WTC11 (cell line): Measurements from ENCODE around the gene C6orf132. TPM values are rescaled to one million over a fixed set of nuclear protein-coding genes. Genes with fewer than 3 reads are reported as not detected.

Source experiments
- ATF1 ChIP-seq: sonication (generic); formaldehyde crosslinking; IDR thresholded peaks from 2 replicates; pipeline ENCODE4 v1.8.1; 2023; ENCODE audit warnings: mild to moderate bottlenecking, moderate library complexity, missing genetic modification reagents
- ELF4 ChIP-seq: sonication (generic); formaldehyde crosslinking; IDR thresholded peaks from 2 replicates; pipeline ENCODE4 v1.8.1; 2022; ENCODE audit warnings: low read depth, mild to moderate bottlenecking, moderate library complexity, missing genetic modification reagents
- ETV6 ChIP-seq: sonication (generic); formaldehyde crosslinking; IDR thresholded peaks from 2 replicates; pipeline ENCODE4 v1.8.1; 2022; ENCODE audit warnings: mild to moderate bottlenecking, missing genetic modification reagents
- FOXJ3 ChIP-seq: sonication (generic); formaldehyde crosslinking; IDR thresholded peaks from 2 replicates; pipeline ENCODE4 v1.9.0; 2021; ENCODE audit warnings: missing genetic modification reagents, mild to moderate bottlenecking, borderline replicate concordance
- FOXK1 ChIP-seq: sonication (generic); formaldehyde crosslinking; IDR thresholded peaks from 2 replicates; pipeline ENCODE4 v1.8.0; 2022; ENCODE audit warnings: mild to moderate bottlenecking, moderate library complexity, missing genetic modification reagents
- GABPB1 ChIP-seq: sonication (generic); formaldehyde crosslinking; IDR thresholded peaks from 2 replicates; pipeline ENCODE4 v1.8.1; 2023; ENCODE audit warnings: mild to moderate bottlenecking, missing genetic modification reagents
- GRHL2 ChIP-seq: fragments of 250-450 bp; sonication (Bioruptor Pico); IDR thresholded peaks from 2 replicates; pipeline ENCODE4 v1.8.0; 2022; ENCODE audit warnings: mild to moderate bottlenecking, moderate library complexity; ENCODE audit not compliant: insufficient replicate concordance, severe bottlenecking
- HMGA2 ChIP-seq: fragments of 250-450 bp; sonication (Bioruptor Pico); IDR thresholded peaks from 2 replicates; pipeline ENCODE4 v1.4.0; 2021; ENCODE audit warnings: mild to moderate bottlenecking, moderate library complexity
- HMGXB4 ChIP-seq: sonication (generic); formaldehyde crosslinking; IDR thresholded peaks from 2 replicates; pipeline ENCODE4 v1.8.1; 2023; ENCODE audit warnings: mild to moderate bottlenecking, moderate library complexity, missing genetic modification reagents
- JAZF1 ChIP-seq: fragments of 250-450 bp; sonication (Bioruptor Pico); IDR thresholded peaks from 2 replicates; pipeline ENCODE4 v1.9.0; 2021; ENCODE audit warnings: moderate library complexity, mild to moderate bottlenecking, inconsistent platforms
- KAT7 ChIP-seq: sonication (generic); formaldehyde crosslinking; IDR thresholded peaks from 2 replicates; pipeline ENCODE4 v1.8.1; 2023; ENCODE audit warnings: missing genetic modification reagents, mild to moderate bottlenecking, borderline replicate concordance
- NFATC4 ChIP-seq: fragments of 250-450 bp; sonication (Bioruptor Pico); IDR thresholded peaks from 2 replicates; pipeline ENCODE4 v1.9.0; 2021; ENCODE audit warnings: mild to moderate bottlenecking
- NFE2L1 ChIP-seq: sonication (generic); formaldehyde crosslinking; IDR thresholded peaks from 2 replicates; pipeline ENCODE4 v1.8.1; 2023; ENCODE audit warnings: missing genetic modification reagents
- NFYB ChIP-seq: sonication (generic); formaldehyde crosslinking; conservative IDR thresholded peaks from 2 replicates; pipeline ENCODE4 v1.8.0; 2022; ENCODE audit warnings: low read depth, missing genetic modification reagents
- NR1H2 ChIP-seq: sonication (generic); formaldehyde crosslinking; IDR thresholded peaks from 2 replicates; pipeline ENCODE4 v1.9.0; 2021; ENCODE audit warnings: mild to moderate bottlenecking, moderate library complexity, missing genetic modification reagents
- RELA ChIP-seq: sonication (generic); formaldehyde crosslinking; IDR thresholded peaks from 2 replicates; pipeline ENCODE4 v1.8.1; 2022; ENCODE audit warnings: missing genetic modification reagents, mild to moderate bottlenecking, borderline replicate concordance
- RORB ChIP-seq: fragments of 250-450 bp; sonication (Bioruptor Pico); IDR thresholded peaks from 2 replicates; pipeline ENCODE4 v1.9.0; 2021; ENCODE audit warnings: mild to moderate bottlenecking
- SMAD4 ChIP-seq: sonication (generic); formaldehyde crosslinking; IDR thresholded peaks from 2 replicates; pipeline ENCODE4 v1.8.0; 2022; ENCODE audit warnings: mild to moderate bottlenecking, missing genetic modification reagents
- TP53 ChIP-seq: sonication (generic); formaldehyde crosslinking; IDR thresholded peaks from 2 replicates; pipeline ENCODE4 v1.8.1; 2023; ENCODE audit warnings: mild to moderate bottlenecking, missing genetic modification reagents
- ZNF219 ChIP-seq: sonication (generic); formaldehyde crosslinking; IDR thresholded peaks from 2 replicates; pipeline ENCODE4 v1.8.0; 2023; ENCODE audit warnings: missing genetic modification reagents, mild to moderate bottlenecking, borderline replicate concordance
- ZNF232 ChIP-seq: sonication (generic); formaldehyde crosslinking; IDR thresholded peaks from 2 replicates; pipeline ENCODE4 v1.8.0; 2022; ENCODE audit warnings: mild to moderate bottlenecking, missing genetic modification reagents
- ZNF317 ChIP-seq: sonication (generic); formaldehyde crosslinking; IDR thresholded peaks from 2 replicates; pipeline ENCODE4 v1.8.1; 2023; ENCODE audit warnings: low read depth, mild to moderate bottlenecking, moderate library complexity, missing genetic modification reagents, borderline replicate concordance
- ZNF423 ChIP-seq: fragments of 250-450 bp; sonication (Bioruptor Pico); IDR thresholded peaks from 2 replicates; pipeline ENCODE4 v2.1.2; 2022; ENCODE audit warnings: mild to moderate bottlenecking, moderate library complexity
- total RNA-seq: library from RNA; stranded (reverse); gene quantifications from 3 replicates; pipeline ENCODE4 v1.2.3, GENCODE V29; 2021
- TF ChIP-seq, protein P1 (sequence below): fragments of 250-450 bp; sonication (Bioruptor Pico); IDR thresholded peaks from 2 replicates; pipeline ENCODE4 v1.9.0; 2021; ENCODE audit warnings: mild to moderate bottlenecking, borderline replicate concordance
- TF ChIP-seq, protein P2 (sequence below): sonication (generic); formaldehyde crosslinking; IDR thresholded peaks from 2 replicates; pipeline ENCODE4 v1.8.0; 2023; ENCODE audit warnings: mild to moderate bottlenecking, missing genetic modification reagents
- TF ChIP-seq, protein P3 (sequence below): fragments of 250-450 bp; sonication (Bioruptor Pico); IDR thresholded peaks from 2 replicates; pipeline ENCODE4 v1.9.0; 2021; ENCODE audit warnings: mild to moderate bottlenecking
- TF ChIP-seq, protein P4 (sequence below): sonication (generic); formaldehyde crosslinking; IDR thresholded peaks from 2 replicates; pipeline ENCODE4 v1.8.1; 2022; ENCODE audit warnings: missing genetic modification reagents, borderline replicate concordance
- TF ChIP-seq, protein P5 (sequence below): fragments of 200-600 bp; IDR thresholded peaks from 2 replicates; pipeline ENCODE4 v1.8.0; 2022; ENCODE audit warnings: antibody characterized with exemption

The C6orf132 gene
- total RNA-seq, 1 experiment from 2014 or later, result 52.6 TPM

GRCh38 chr6:42156638-42157037, 14.2 kb upstream of the C6orf132 start (continued):
- TF ChIP-seq, protein P1, sequence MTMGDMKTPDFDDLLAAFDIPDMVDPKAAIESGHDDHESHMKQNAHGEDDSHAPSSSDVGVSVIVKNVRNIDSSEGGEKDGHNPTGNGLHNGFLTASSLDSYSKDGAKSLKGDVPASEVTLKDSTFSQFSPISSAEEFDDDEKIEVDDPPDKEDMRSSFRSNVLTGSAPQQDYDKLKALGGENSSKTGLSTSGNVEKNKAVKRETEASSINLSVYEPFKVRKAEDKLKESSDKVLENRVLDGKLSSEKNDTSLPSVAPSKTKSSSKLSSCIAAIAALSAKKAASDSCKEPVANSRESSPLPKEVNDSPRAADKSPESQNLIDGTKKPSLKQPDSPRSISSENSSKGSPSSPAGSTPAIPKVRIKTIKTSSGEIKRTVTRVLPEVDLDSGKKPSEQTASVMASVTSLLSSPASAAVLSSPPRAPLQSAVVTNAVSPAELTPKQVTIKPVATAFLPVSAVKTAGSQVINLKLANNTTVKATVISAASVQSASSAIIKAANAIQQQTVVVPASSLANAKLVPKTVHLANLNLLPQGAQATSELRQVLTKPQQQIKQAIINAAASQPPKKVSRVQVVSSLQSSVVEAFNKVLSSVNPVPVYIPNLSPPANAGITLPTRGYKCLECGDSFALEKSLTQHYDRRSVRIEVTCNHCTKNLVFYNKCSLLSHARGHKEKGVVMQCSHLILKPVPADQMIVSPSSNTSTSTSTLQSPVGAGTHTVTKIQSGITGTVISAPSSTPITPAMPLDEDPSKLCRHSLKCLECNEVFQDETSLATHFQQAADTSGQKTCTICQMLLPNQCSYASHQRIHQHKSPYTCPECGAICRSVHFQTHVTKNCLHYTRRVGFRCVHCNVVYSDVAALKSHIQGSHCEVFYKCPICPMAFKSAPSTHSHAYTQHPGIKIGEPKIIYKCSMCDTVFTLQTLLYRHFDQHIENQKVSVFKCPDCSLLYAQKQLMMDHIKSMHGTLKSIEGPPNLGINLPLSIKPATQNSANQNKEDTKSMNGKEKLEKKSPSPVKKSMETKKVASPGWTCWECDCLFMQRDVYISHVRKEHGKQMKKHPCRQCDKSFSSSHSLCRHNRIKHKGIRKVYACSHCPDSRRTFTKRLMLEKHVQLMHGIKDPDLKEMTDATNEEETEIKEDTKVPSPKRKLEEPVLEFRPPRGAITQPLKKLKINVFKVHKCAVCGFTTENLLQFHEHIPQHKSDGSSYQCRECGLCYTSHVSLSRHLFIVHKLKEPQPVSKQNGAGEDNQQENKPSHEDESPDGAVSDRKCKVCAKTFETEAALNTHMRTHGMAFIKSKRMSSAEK (CRISPR knock-in tag), result no peak
- TF ChIP-seq TP53 (CRISPR knock-in tag), result no peak
- no peak for TF ChIP-seq HMGXB4
- TF ChIP-seq, protein P2, sequence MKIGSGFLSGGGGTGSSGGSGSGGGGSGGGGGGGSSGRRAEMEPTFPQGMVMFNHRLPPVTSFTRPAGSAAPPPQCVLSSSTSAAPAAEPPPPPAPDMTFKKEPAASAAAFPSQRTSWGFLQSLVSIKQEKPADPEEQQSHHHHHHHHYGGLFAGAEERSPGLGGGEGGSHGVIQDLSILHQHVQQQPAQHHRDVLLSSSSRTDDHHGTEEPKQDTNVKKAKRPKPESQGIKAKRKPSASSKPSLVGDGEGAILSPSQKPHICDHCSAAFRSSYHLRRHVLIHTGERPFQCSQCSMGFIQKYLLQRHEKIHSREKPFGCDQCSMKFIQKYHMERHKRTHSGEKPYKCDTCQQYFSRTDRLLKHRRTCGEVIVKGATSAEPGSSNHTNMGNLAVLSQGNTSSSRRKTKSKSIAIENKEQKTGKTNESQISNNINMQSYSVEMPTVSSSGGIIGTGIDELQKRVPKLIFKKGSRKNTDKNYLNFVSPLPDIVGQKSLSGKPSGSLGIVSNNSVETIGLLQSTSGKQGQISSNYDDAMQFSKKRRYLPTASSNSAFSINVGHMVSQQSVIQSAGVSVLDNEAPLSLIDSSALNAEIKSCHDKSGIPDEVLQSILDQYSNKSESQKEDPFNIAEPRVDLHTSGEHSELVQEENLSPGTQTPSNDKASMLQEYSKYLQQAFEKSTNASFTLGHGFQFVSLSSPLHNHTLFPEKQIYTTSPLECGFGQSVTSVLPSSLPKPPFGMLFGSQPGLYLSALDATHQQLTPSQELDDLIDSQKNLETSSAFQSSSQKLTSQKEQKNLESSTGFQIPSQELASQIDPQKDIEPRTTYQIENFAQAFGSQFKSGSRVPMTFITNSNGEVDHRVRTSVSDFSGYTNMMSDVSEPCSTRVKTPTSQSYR (CRISPR knock-in tag), result peak; percentile 83; the same call in 1 of the 2 replicates
- no peak for TF ChIP-seq ZNF317
- TF ChIP-seq GRHL2 (CRISPR knock-in tag), result no peak
- TF ChIP-seq FOXK1 (CRISPR knock-in tag), result 0 out of 2 replicates have a peak, but pooled peaks have one; percentile 31
- 0 out of 2 replicates have a peak, but pooled peaks have one; percentile 22 for TF ChIP-seq ZNF232 (CRISPR knock-in tag)
- TF ChIP-seq RORB, result no peak
- TF ChIP-seq NFATC4 (CRISPR knock-in tag), result no peak
- TF ChIP-seq NR1H2 (CRISPR knock-in tag), result no peak
- TF ChIP-seq KAT7 (CRISPR knock-in tag), result no peak
- no peak for TF ChIP-seq ZNF219 (CRISPR knock-in tag)
- TF ChIP-seq, protein P3, sequence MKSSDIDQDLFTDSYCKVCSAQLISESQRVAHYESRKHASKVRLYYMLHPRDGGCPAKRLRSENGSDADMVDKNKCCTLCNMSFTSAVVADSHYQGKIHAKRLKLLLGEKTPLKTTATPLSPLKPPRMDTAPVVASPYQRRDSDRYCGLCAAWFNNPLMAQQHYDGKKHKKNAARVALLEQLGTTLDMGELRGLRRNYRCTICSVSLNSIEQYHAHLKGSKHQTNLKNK, result no peak
- no peak for TF ChIP-seq ATF1 (CRISPR knock-in tag)
- TF ChIP-seq FOXJ3 (CRISPR knock-in tag), result no peak
- TF ChIP-seq, protein P4, sequence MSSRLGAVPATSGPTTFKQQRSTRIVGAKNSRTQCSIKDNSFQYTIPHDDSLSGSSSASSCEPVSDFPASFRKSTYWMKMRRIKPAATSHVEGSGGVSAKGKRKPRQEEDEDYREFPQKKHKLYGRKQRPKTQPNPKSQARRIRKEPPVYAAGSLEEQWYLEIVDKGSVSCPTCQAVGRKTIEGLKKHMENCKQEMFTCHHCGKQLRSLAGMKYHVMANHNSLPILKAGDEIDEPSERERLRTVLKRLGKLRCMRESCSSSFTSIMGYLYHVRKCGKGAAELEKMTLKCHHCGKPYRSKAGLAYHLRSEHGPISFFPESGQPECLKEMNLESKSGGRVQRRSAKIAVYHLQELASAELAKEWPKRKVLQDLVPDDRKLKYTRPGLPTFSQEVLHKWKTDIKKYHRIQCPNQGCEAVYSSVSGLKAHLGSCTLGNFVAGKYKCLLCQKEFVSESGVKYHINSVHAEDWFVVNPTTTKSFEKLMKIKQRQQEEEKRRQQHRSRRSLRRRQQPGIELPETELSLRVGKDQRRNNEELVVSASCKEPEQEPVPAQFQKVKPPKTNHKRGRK, result no peak
- peak; percentile 66; the same call in 1 of the 2 replicates for TF ChIP-seq NFE2L1 (CRISPR knock-in tag)
- TF ChIP-seq RELA (CRISPR knock-in tag), result peak; percentile 65; the same call in 1 of the 2 replicates
- TF ChIP-seq SMAD4, result no peak
- peak; percentile 42; the same call in 1 of the 2 replicates for TF ChIP-seq ETV6 (CRISPR knock-in tag)
- TF ChIP-seq NFYB (CRISPR knock-in tag), result no peak
- no peak for TF ChIP-seq ELF4
- no peak for TF ChIP-seq HMGA2 (CRISPR knock-in tag)
- TF ChIP-seq JAZF1 (CRISPR knock-in tag), result no peak
- no peak for TF ChIP-seq ZNF423
- no peak for TF ChIP-seq GABPB1 (CRISPR knock-in tag)
- TF ChIP-seq, protein P5, sequence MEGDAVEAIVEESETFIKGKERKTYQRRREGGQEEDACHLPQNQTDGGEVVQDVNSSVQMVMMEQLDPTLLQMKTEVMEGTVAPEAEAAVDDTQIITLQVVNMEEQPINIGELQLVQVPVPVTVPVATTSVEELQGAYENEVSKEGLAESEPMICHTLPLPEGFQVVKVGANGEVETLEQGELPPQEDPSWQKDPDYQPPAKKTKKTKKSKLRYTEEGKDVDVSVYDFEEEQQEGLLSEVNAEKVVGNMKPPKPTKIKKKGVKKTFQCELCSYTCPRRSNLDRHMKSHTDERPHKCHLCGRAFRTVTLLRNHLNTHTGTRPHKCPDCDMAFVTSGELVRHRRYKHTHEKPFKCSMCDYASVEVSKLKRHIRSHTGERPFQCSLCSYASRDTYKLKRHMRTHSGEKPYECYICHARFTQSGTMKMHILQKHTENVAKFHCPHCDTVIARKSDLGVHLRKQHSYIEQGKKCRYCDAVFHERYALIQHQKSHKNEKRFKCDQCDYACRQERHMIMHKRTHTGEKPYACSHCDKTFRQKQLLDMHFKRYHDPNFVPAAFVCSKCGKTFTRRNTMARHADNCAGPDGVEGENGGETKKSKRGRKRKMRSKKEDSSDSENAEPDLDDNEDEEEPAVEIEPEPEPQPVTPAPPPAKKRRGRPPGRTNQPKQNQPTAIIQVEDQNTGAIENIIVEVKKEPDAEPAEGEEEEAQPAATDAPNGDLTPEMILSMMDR, result no peak
